ENCODE measurements around the gene USF3. TPM values are rescaled to one million over a fixed set of nuclear protein-coding genes. Genes with fewer than 3 reads are reported as not detected.

Gene USF3
- total RNA-seq, 2 donors from 2014 or later = 15.5 to 17.6 TPM

GRCh38 chr3:113690482-113690881, 6.0 kb downstream of the USF3 start:
- Histone ChIP-seq H3K9me3 (ENCODE audit: control insufficient read depth, low read length) (no peaks in the 10 kb centered on the region), H3K4me3 (ENCODE audit: low read length) (no peak overlapping the region), H3K9ac (ENCODE audit: extremely low read depth, low read length, poor library complexity, severe bottlenecking) (no peak overlapping the region), H3K27ac (ENCODE audit: low read depth, low read length) (no peak overlapping the region), H3K36me3 (ENCODE audit: control insufficient read depth, insufficient read depth, low read length) (no peaks in the 10 kb centered on the region), H3K27me3 (ENCODE audit: control insufficient read depth, insufficient read depth, low read length, poor library complexity, severe bottlenecking) (no peaks in the 10 kb centered on the region), H3K4me1 (ENCODE audit: control insufficient read depth, insufficient read depth, low read length) (no peaks in the 10 kb centered on the region)
- no peak for TF ChIP-seq CTCF (conservative IDR thresholded peaks at IDR 0.05)
- H3K27ac Mint-ChIP-seq = no peak overlapping the region
- 88 to 94% methylated on average over 3 of the region's 3 CpGs for WGBS, 2 experiments (ENCODE audit: insufficient coverage in 1 of 2, insufficient read length in 1 of 2)
- H3K4me3 Mint-ChIP-seq = no peak overlapping the region
- no peaks in the 10 kb centered on the region for H3K27me3 Mint-ChIP-seq (ENCODE audit: insufficient read depth)
- no peaks in the 10 kb centered on the region for H3K9me3 Mint-ChIP-seq
- peaks cover 18% of the 10 kb centered on the region for H3K4me1 Mint-ChIP-seq
- no peak for DNase-seq
- H3K36me3 Mint-ChIP-seq (ENCODE audit: low read depth) = peaks cover 10% of the 10 kb centered on the region

- Mint-ChIP-seq H3K36me3 (ENCODE audit: low read depth) (peaks cover 24% of the 10 kb centered on the region), H3K27ac (peak overlapping the region; percentile 19), H3K9me3 (no peaks in the 10 kb centered on the region), H3K4me3 (no peak overlapping the region), H3K27me3 (ENCODE audit: insufficient read depth) (no peaks in the 10 kb centered on the region), H3K4me1 (peaks cover 16% of the 10 kb centered on the region)
- no peak overlapping the region for H3K4me3 ChIP-seq (ENCODE audit: low read length)
- peaks cover 14% of the 10 kb centered on the region for H3K9me3 ChIP-seq (ENCODE audit: control insufficient read depth, low read length)
- no peaks in the 10 kb centered on the region for H3K4me1 ChIP-seq (ENCODE audit: control insufficient read depth, insufficient read depth, low read length)
- TF ChIP-seq CTCF (conservative IDR thresholded peaks at IDR 0.05) = no peak
- H3K36me3 ChIP-seq (ENCODE audit: control insufficient read depth, insufficient read depth, low read length) = no peaks in the 10 kb centered on the region
- no peak overlapping the region for H3K9ac ChIP-seq (ENCODE audit: extremely low read depth, low read length, poor library complexity, severe bottlenecking)
- WGBS, 2 experiments (ENCODE audit: insufficient coverage in 1 of 2, insufficient read length in 1 of 2) = 58 to 67% methylated on average over 1 of the region's 2 CpGs
- H3K27me3 ChIP-seq (ENCODE audit: control insufficient read depth, insufficient read depth, low read length, poor library complexity, severe bottlenecking) = no peaks in the 10 kb centered on the region
- DNase-seq = peak; percentile 60
- no peak overlapping the region for H3K27ac ChIP-seq (ENCODE audit: low read depth, low read length)
These were observed 10.3 kb downstream of the USF3 start for GRCh38 chr3:113685956-113686721.

DNA sequence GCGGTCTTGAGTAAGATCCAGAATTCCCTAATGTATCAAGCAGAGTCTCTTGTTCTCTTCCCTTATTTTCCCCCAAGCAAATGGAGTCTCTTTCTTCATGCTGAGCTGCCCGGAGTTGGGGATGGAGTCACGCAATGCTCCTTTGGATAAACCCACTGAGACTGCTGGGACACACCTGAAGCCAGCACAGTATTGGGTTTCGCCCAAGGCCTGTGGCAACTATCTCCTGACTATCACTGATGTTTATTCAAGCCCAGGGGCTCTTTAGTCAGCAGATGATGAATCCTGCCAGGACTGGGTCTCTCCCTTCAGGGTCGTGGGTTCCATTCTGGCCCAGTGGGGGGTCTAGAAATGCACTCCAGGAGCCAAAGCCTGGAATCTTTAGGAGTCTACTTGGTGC, 11.3 kb downstream of the USF3 start:
- peaks cover 24% of the 10 kb centered on the region for H3K36me3 Mint-ChIP-seq (ENCODE audit: low read depth)
- no peak overlapping the region for H3K9ac ChIP-seq (ENCODE audit: extremely low read depth, low read length, poor library complexity, severe bottlenecking)

More for the DNA sequence above, 11.3 kb downstream of the USF3 start:
- H3K4me1 ChIP-seq (ENCODE audit: control insufficient read depth, insufficient read depth, low read length) = no peaks in the 10 kb centered on the region
- H3K27me3 ChIP-seq (ENCODE audit: control insufficient read depth, insufficient read depth, low read length, poor library complexity, severe bottlenecking) = no peaks in the 10 kb centered on the region
- no peak for DNase-seq
- Mint-ChIP-seq H3K27ac (peak overlapping the region; percentile 58), H3K4me1 (peaks cover 16% of the 10 kb centered on the region), H3K27me3 (ENCODE audit: insufficient read depth) (no peaks in the 10 kb centered on the region), H3K4me3 (no peak overlapping the region), H3K9me3 (no peaks in the 10 kb centered on the region)
- H3K9me3 ChIP-seq (ENCODE audit: control insufficient read depth, low read length) = peaks cover 14% of the 10 kb centered on the region
- no peak overlapping the region for H3K27ac ChIP-seq (ENCODE audit: low read depth, low read length)
- H3K36me3 ChIP-seq (ENCODE audit: control insufficient read depth, insufficient read depth, low read length) = no peaks in the 10 kb centered on the region
- no peak overlapping the region for H3K4me3 ChIP-seq (ENCODE audit: low read length)
- WGBS, 2 experiments (ENCODE audit: insufficient coverage in 1 of 2, insufficient read length in 1 of 2) = 84 to 90% methylated on average over 4 to 5 of the region's 5 CpGs
- TF ChIP-seq CTCF (conservative IDR thresholded peaks at IDR 0.05) = no peak

Measured in endodermal cell (in vitro differentiated cells).